ENCODE data around the gene CBX3.

- TF ChIP-seq CTCF (IDR thresholded peaks at IDR 0.05) (no peak), POLR2A (IDR thresholded peaks at IDR 0.05) (no peak), POLR2AphosphoS5 (IDR thresholded peaks at IDR 0.05) (no peak)
Measured at GRCh38 chr7:26155531-26156375, 45.8 kb upstream of the CBX3 start.

Measured in prostate gland (tissue), 2 donors.